ENCODE results near the gene C1QTNF9.
"Not testable (repeated sequence)": the region's sequence is repeated elsewhere in the genome, so short reads cannot be mapped to it uniquely, and the experiment has no call there.

Gene C1QTNF9

GRCh38 chr13:24353736-24354135 is 44.4 kb downstream of the C1QTNF9 start:
- no peak for DNase-seq (ENCODE audit: extremely low spot score)
- POLR2A ChIA-PET = no interaction called here
- no peak for TF ChIP-seq ARNT (IDR thresholded peaks at IDR 0.05)
- no peak for TF ChIP-seq NFRKB (IDR thresholded peaks at IDR 0.05)
- TF ChIP-seq HDGF (IDR thresholded peaks at IDR 0.05; ENCODE audit: borderline replicate concordance) = no peak
- TF ChIP-seq PKNOX1 (IDR thresholded peaks at IDR 0.05) = no peak
- CTCF ChIA-PET = no interaction called here

- DNase-seq (ENCODE audit: extremely low spot score) = no peak
- TF ChIP-seq PKNOX1 (IDR thresholded peaks at IDR 0.05) = no peak
- no peak for TF ChIP-seq ARNT (IDR thresholded peaks at IDR 0.05)
- no peak for TF ChIP-seq NFRKB (IDR thresholded peaks at IDR 0.05)
- no peak for TF ChIP-seq LEF1 (IDR thresholded peaks at IDR 0.05; ENCODE audit: borderline replicate concordance)
- POLR2A ChIA-PET = no interaction called here
- CTCF ChIA-PET = no interaction called here
Observed at GRCh38 chr13:24355103-24355502, 45.7 kb downstream of the C1QTNF9 start.

- POLR2A ChIA-PET = no interaction called here
- no peak for DNase-seq (ENCODE audit: extremely low spot score)
- CTCF ChIA-PET = no interaction called here
- no peak for TF ChIP-seq SUZ12 (IDR thresholded peaks at IDR 0.05)
- TF ChIP-seq ARNT (IDR thresholded peaks at IDR 0.05) = no peak
- TF ChIP-seq ELF4 (IDR thresholded peaks at IDR 0.05) = no peak
- TF ChIP-seq PKNOX1 (IDR thresholded peaks at IDR 0.05) = no peak
Observed at GRCh38 chr13:24356270-24356669, 46.9 kb downstream of the C1QTNF9 start.

GRCh38 chr13:24356837-24357236 is 47.5 kb downstream of the C1QTNF9 start:
- CTCF ChIA-PET = no interaction called here
- TF ChIP-seq L3MBTL2 (conservative IDR thresholded peaks at IDR 0.05) (no peak), PKNOX1 (IDR thresholded peaks at IDR 0.05) (no peak), SUZ12 (IDR thresholded peaks at IDR 0.05) (no peak), TARDBP (IDR thresholded peaks at IDR 0.05) (no peak), FOXM1 (IDR thresholded peaks at IDR 0.05; ENCODE audit: borderline replicate concordance) (no peak), BHLHE40 (IDR thresholded peaks at IDR 0.05; ENCODE audit: borderline replicate concordance) (no peak), FOXK2 (IDR thresholded peaks at IDR 0.05) (no peak), ARNT (IDR thresholded peaks at IDR 0.05) (no peak), ELF4 (IDR thresholded peaks at IDR 0.05) (no peak), NFRKB (IDR thresholded peaks at IDR 0.05) (no peak), ZNF384 (IDR thresholded peaks at IDR 0.05) (no peak), SP1 (IDR thresholded peaks at IDR 0.05) (no peak), FOXA1 (IDR thresholded peaks at IDR 0.05) (no peak), LEF1 (IDR thresholded peaks at IDR 0.05; ENCODE audit: borderline replicate concordance) (no peak), CTBP1 (IDR thresholded peaks at IDR 0.05; ENCODE audit: borderline replicate concordance) (no peak), HDGF (IDR thresholded peaks at IDR 0.05; ENCODE audit: borderline replicate concordance) (no peak)
- DNase-seq (ENCODE audit: extremely low spot score) = no peak
- POLR2A ChIA-PET = no interaction called here

- POLR2A ChIA-PET = no interaction called here
- CTCF ChIA-PET = no interaction called here
- DNase-seq (ENCODE audit: extremely low spot score) = no peak
- TF ChIP-seq PKNOX1 (IDR thresholded peaks at IDR 0.05) = no peak
Observed at GRCh38 chr13:24357756-24358155, 48.4 kb downstream of the C1QTNF9 start.

- DNase-seq (ENCODE audit: extremely low spot score); POLR2A ChIA-PET; CTCF ChIA-PET: not testable (repeated sequence)
Observed at GRCh38 chr13:24358836-24359235, 49.5 kb downstream of the C1QTNF9 start.

GRCh38 chr13:24359252-24359651 is 49.9 kb downstream of the C1QTNF9 start:
- CTCF ChIA-PET; POLR2A ChIA-PET; DNase-seq (ENCODE audit: extremely low spot score): not testable (repeated sequence)

- ChIA-PET POLR2A (no interaction called here), CTCF (no interaction called here)
- DNase-seq (ENCODE audit: extremely low spot score) = no peak
- no peak for TF ChIP-seq LEF1 (IDR thresholded peaks at IDR 0.05; ENCODE audit: borderline replicate concordance)
- TF ChIP-seq ZNF384 (IDR thresholded peaks at IDR 0.05) = no peak
- TF ChIP-seq HDGF (IDR thresholded peaks at IDR 0.05; ENCODE audit: borderline replicate concordance) = no peak
- TF ChIP-seq SUZ12 (IDR thresholded peaks at IDR 0.05) = no peak
- TF ChIP-seq ARNT (IDR thresholded peaks at IDR 0.05) = no peak
- no peak for TF ChIP-seq ELF4 (IDR thresholded peaks at IDR 0.05)
- TF ChIP-seq FOXA1 (IDR thresholded peaks at IDR 0.05) = no peak
- TF ChIP-seq NFRKB (IDR thresholded peaks at IDR 0.05) = no peak
Observed at GRCh38 chr13:24360106-24360505, 50.7 kb downstream of the C1QTNF9 start.
